Measurements from ENCODE around the gene GCH1.
"Not testable (repeated sequence)": the region's sequence is repeated elsewhere in the genome, so short reads cannot be mapped to it uniquely, and the experiment has no call there.

The GCH1 gene

GRCh38 chr14:54803396-54803795 lies 99.2 kb downstream of the GCH1 start:
- H3K4me3 ChIP-seq (ENCODE audit: low read length) = no peak overlapping the region
- TF ChIP-seq CTCF (conservative IDR thresholded peaks at IDR 0.05; ENCODE audit: low read depth, low read length) = no peak
- no peak for DNase-seq (ENCODE audit: low read depth)

DNA sequence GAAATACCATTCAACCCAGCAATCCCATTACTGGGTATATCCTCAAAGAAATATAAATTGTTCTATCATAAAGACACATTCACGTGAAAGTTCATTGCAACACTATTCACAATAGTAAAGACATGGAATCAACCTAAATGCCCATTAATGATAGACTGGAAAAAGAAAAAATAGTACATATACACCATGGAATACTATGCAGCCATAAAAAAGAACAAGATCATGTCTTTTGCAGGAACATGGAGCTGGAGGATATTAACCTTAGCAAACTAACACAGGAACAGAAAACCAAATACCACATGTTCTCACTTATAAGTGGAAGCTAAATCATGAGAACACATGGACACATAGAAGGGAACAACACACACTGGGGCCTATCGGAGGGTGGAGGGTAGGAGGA lies 101.1 kb downstream of the GCH1 start:
- not testable (repeated sequence) for H3K4me3 ChIP-seq (ENCODE audit: low read length)

GRCh38 chr14:54798465-54799124 lies 104.0 kb downstream of the GCH1 start:
- no peak for DNase-seq (ENCODE audit: low read depth)
- H3K4me3 ChIP-seq (ENCODE audit: low read length) = no peak overlapping the region
- TF ChIP-seq CTCF (conservative IDR thresholded peaks at IDR 0.05; ENCODE audit: low read depth, low read length) = no peak

More for the DNA sequence above, 101.1 kb downstream of the GCH1 start:
- not testable (repeated sequence) for DNase-seq (ENCODE audit: low read depth)

GRCh38 chr14:54797986-54798385 lies 104.6 kb downstream of the GCH1 start:
- TF ChIP-seq CTCF (conservative IDR thresholded peaks at IDR 0.05; ENCODE audit: low read depth, low read length) = no peak
- DNase-seq (ENCODE audit: low read depth) = no peak
- H3K4me3 ChIP-seq (ENCODE audit: low read length) = no peak overlapping the region

- H3K4me3 ChIP-seq (ENCODE audit: low read length) = no peak overlapping the region
- no peak for DNase-seq (ENCODE audit: low read depth)
- no peak for TF ChIP-seq CTCF (conservative IDR thresholded peaks at IDR 0.05; ENCODE audit: low read depth, low read length)
Measured at GRCh38 chr14:54797556-54797955, 105.1 kb downstream of the GCH1 start.

DNA sequence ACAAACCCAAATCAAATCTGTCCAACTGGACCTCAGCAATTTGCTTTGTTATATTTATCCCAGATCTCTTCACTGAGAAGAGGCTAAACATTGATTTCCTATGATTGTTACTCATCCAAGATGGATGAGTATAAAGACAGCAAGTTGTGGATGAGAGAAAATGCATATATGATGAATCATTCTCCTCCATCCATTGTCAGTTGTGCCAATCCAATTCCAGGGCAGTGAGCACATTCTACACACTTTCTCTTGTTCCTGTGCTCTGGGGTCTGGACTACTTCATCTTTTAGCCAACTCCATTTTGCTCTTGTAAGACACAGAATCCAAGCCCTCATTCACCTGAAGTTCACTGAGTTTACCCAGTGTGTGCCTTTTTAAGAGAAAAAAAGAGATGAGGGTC lies 105.7 kb downstream of the GCH1 start:
- DNase-seq (ENCODE audit: low read depth) = no peak

DNA sequence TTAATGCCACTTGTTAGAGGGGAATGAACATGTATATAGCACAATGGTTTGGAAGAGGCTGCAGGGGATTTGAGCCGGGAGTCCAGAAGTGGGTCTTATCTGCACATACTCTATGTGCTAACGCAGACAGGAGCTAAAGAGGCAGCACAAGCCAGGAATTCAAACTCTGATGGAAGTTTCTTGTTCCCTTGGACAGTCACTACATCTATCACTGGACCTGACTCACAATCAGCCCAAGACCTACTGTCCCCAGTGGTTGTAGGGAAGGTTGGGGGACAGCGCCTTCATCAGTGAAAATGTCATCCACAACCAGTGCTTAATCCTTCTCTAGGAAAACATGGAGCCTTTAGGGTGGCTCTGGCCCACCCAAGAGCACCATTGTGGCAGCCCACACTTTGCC lies 107.8 kb downstream of the GCH1 start:
- TF ChIP-seq CTCF (conservative IDR thresholded peaks at IDR 0.05; ENCODE audit: low read depth, low read length) = no peak
- no peak overlapping the region for H3K4me3 ChIP-seq (ENCODE audit: low read length)
- DNase-seq (ENCODE audit: low read depth) = no peak

More for the DNA sequence above, 105.7 kb downstream of the GCH1 start:
- no peak for TF ChIP-seq CTCF (conservative IDR thresholded peaks at IDR 0.05; ENCODE audit: low read depth, low read length)
- H3K4me3 ChIP-seq (ENCODE audit: low read length) = no peak overlapping the region
